H1 (cell line): ENCODE data around the gene OR5D13. TPM values are rescaled to one million over a fixed set of nuclear protein-coding genes. Genes with fewer than 3 reads are reported as not detected.

Source experiments
- CTCF ChIA-PET: fragments of 300-600 bp; sonication (Branson Sonifier 250); formaldehyde crosslinking; loops from one replicate; lab custom pipeline; 2021; ENCODE audit not compliant: partially characterized antibody; lab: Charles Lee
- POLR2A ChIA-PET: fragments of 300-600 bp; sonication (Branson Sonifier 250); formaldehyde crosslinking; loops from one replicate; lab custom pipeline; 2021; ENCODE audit warnings: inconsistent platforms; ENCODE audit not compliant: partially characterized antibody; lab: Charles Lee
- DNase-seq, 2 experiments: peaks; one replicate each; pipeline versions ENCODE4 v3.0.0 to v3.0.0-alpha.2; 2010 to 2022; ENCODE audit warnings: low spot score in 2 of 2, low read depth in 1 of 2, mixed read lengths in 1 of 2
- FAIRE-seq: peaks from 2 replicates; lab custom pipeline; 2011; peaks lifted over from hg19 to GRCh38; lab: Jason Lieb, UNC
- H2AFZ ChIP-seq: 2 replicates; pipeline ENCODE4 v1.8.1; 2012; ENCODE audit warnings: low read length, inconsistent platforms
- H2AK5ac ChIP-seq: 2 replicates; pipeline ENCODE4 v1.6.1; 2013; ENCODE audit warnings: low read depth, low read length
- H2BK120ac ChIP-seq: replicated peaks from 2 replicates; pipeline ENCODE3; 2013; ENCODE audit warnings: low read depth, low read length, inconsistent platforms
- H2BK12ac ChIP-seq: 2 replicates; pipeline ENCODE4 v1.6.1; 2013; ENCODE audit warnings: low read depth, low read length
- H2BK15ac ChIP-seq: 2 replicates; pipeline ENCODE4 v1.6.1; 2013; ENCODE audit warnings: low read length
- H2BK20ac ChIP-seq: 2 replicates; pipeline ENCODE4 v1.6.1; 2013; ENCODE audit warnings: low read length
- H2BK5ac ChIP-seq: 2 replicates; pipeline ENCODE4 v1.6.1; 2013; ENCODE audit warnings: low read depth, low read length
- H3K14ac ChIP-seq: 2 replicates; pipeline ENCODE4 v1.6.1; 2013; ENCODE audit warnings: inconsistent platforms; ENCODE audit not compliant: insufficient read length
- H3K18ac ChIP-seq: 2 replicates; pipeline ENCODE4 v1.6.1; 2013; ENCODE audit warnings: low read length; ENCODE audit errors: extremely low read depth
- H3K23ac ChIP-seq: 2 replicates; pipeline ENCODE4 v1.6.1; 2013; ENCODE audit warnings: inconsistent platforms; ENCODE audit not compliant: insufficient read length
- H3K23me2 ChIP-seq: 2 replicates; pipeline ENCODE4 v1.6.1; 2013; ENCODE audit warnings: low read depth, low read length
- H3K27ac ChIP-seq: 2 replicates; pipeline ENCODE4 v1.6.1; 2011; ENCODE audit warnings: low read depth, low read length, inconsistent platforms
- H3K27me3 ChIP-seq, 4 experiments: replicated peaks in 1 of 4; 1 replicate in 1 of 4; 2 replicates in 3 of 4; pipeline versions ENCODE4 v1.6.1 to v1.8.1; 2011 to 2013; ENCODE audit warnings: low read length in 3 of 4, mild to moderate bottlenecking in 3 of 4, inconsistent platforms in 2 of 4, mixed read lengths in 2 of 4, moderate library complexity in 1 of 4; ENCODE audit not compliant: control insufficient read depth in 3 of 4, insufficient read depth in 3 of 4; ENCODE audit errors: extremely low read depth in 1 of 4
- H3K36me3 ChIP-seq, 4 experiments: 2 replicates each; pipeline versions ENCODE4 v1.6.1 to v1.8.1; 2011 to 2013; ENCODE audit warnings: mild to moderate bottlenecking in 4 of 4, low read length in 3 of 4, moderate library complexity in 2 of 4, control low read depth in 1 of 4, inconsistent platforms in 1 of 4; ENCODE audit not compliant: insufficient read depth in 4 of 4, control insufficient read depth in 2 of 4
- H3K4ac ChIP-seq: replicated peaks from 2 replicates; pipeline ENCODE3; 2013; ENCODE audit warnings: low read length, low read depth, mixed read lengths, inconsistent platforms; ENCODE audit not compliant: insufficient read length
- H3K4me1 ChIP-seq, 4 experiments: replicated peaks in 1 of 4; 1 replicate in 1 of 4; 2 replicates in 3 of 4; pipeline versions ENCODE4 v1.6.1 to v1.8.1; 2011 to 2013; ENCODE audit warnings: low read length in 3 of 4, inconsistent platforms in 2 of 4, mixed read lengths in 1 of 4; ENCODE audit not compliant: insufficient read depth in 4 of 4, control insufficient read depth in 3 of 4
- H3K4me2 ChIP-seq, 2 experiments: 2 replicates each; pipeline versions ENCODE4 v1.6.1 to v1.8.1; 2011 to 2013; ENCODE audit warnings: low read depth in 2 of 2, low read length in 2 of 2, control low read depth in 1 of 2, inconsistent platforms in 1 of 2, mild to moderate bottlenecking in 1 of 2; ENCODE audit not compliant: insufficient read depth in 1 of 2
- H3K4me3 ChIP-seq, 4 experiments: fragments of 200-600, 300-600 bp in 1 of 4; sonication (generic), shearing (Covaris generic), sonication (Bioruptor Twin) in 1 of 4; 2 replicates each; pipeline versions ENCODE4 v1.5.1 to v1.8.1; 2011 to 2016; ENCODE audit warnings: low read length in 4 of 4, low read depth in 3 of 4, control low read depth in 2 of 4, inconsistent platforms in 2 of 4, mild to moderate bottlenecking in 2 of 4, mixed read lengths in 1 of 4, moderate library complexity in 1 of 4; ENCODE audit not compliant: insufficient read depth in 2 of 4; ENCODE audit errors: extremely low read depth in 1 of 4
- H3K56ac ChIP-seq: replicated peaks from 2 replicates; pipeline ENCODE3; 2013; ENCODE audit warnings: low read depth, mild to moderate bottlenecking, mixed read lengths, low read length, inconsistent platforms; ENCODE audit not compliant: insufficient read length
- H3K79me1 ChIP-seq: 2 replicates; pipeline ENCODE4 v1.6.1; 2013; ENCODE audit warnings: low read depth, low read length, control low read depth
- H3K79me2 ChIP-seq, 2 experiments: 2 replicates each; pipeline versions ENCODE4 v1.6.1 to v1.8.1; 2012 to 2013; ENCODE audit warnings: low read length in 2 of 2, mild to moderate bottlenecking in 2 of 2, inconsistent platforms in 1 of 2; ENCODE audit not compliant: insufficient read depth in 2 of 2, control insufficient read depth in 1 of 2
- H3K9ac ChIP-seq, 4 experiments: replicated peaks in 1 of 4; 1 replicate in 1 of 4; 2 replicates in 3 of 4; pipeline versions ENCODE4 v1.6.1 to v1.8.1; 2011 to 2013; ENCODE audit warnings: low read depth in 3 of 4, low read length in 3 of 4, control low read depth in 2 of 4, mild to moderate bottlenecking in 2 of 4, moderate library complexity in 2 of 4, inconsistent platforms in 1 of 4; ENCODE audit errors: extremely low read depth in 1 of 4
- H3K9me3 ChIP-seq, 2 experiments: 2 replicates each; pipeline versions ENCODE4 v1.6.1 to v1.8.1; 2012 to 2013; ENCODE audit warnings: mild to moderate bottlenecking in 2 of 2, moderate library complexity in 2 of 2, control low read depth in 1 of 2, inconsistent platforms in 1 of 2, low read depth in 1 of 2, low read length in 1 of 2, mixed read lengths in 1 of 2; ENCODE audit not compliant: insufficient read depth in 2 of 2
- H4K20me1 ChIP-seq, 2 experiments: replicated peaks in 1 of 2; 2 replicates each; pipeline versions ENCODE3 to v1.8.1; 2011 to 2013; ENCODE audit warnings: inconsistent platforms in 2 of 2, low read length in 2 of 2, mild to moderate bottlenecking in 1 of 2; ENCODE audit not compliant: insufficient read depth in 2 of 2, control insufficient read depth in 1 of 2
- H4K5ac ChIP-seq: 2 replicates; pipeline ENCODE4 v1.6.1; 2013; ENCODE audit warnings: low read length, low read depth, mixed read lengths, inconsistent platforms; ENCODE audit not compliant: insufficient read length
- H4K8ac ChIP-seq: 2 replicates; pipeline ENCODE4 v1.8.0; 2013; ENCODE audit warnings: mild to moderate bottlenecking, moderate library complexity, low read length, inconsistent platforms; ENCODE audit not compliant: insufficient read depth; ENCODE audit errors: extremely low read depth
- H4K91ac ChIP-seq: replicated peaks from 2 replicates; pipeline ENCODE3; 2013; ENCODE audit warnings: low read length, mixed read lengths, inconsistent platforms; ENCODE audit not compliant: insufficient read length
- BRCA1 ChIP-seq: IDR thresholded peaks from 2 replicates; pipeline ENCODE4 v1.6.1; 2012; ENCODE audit warnings: low read depth, low read length, improper control_type of control experiment
- EP300 ChIP-seq, 2 experiments: IDR thresholded peaks; 1 replicate in 1 of 2; 2 replicates in 1 of 2; pipeline ENCODE4 v1.6.1; 2011 to 2012; ENCODE audit warnings: low read depth in 2 of 2, low read length in 2 of 2, mild to moderate bottlenecking in 2 of 2, borderline replicate concordance in 1 of 2, inconsistent platforms in 1 of 2, moderate library complexity in 1 of 2
- KDM4A ChIP-seq: IDR thresholded peaks from one replicate; pipeline ENCODE4 v1.7.1; 2012; ENCODE audit warnings: low read depth, mild to moderate bottlenecking, moderate library complexity, low read length, inconsistent platforms; ENCODE audit not compliant: severe bottlenecking
- NRF1 ChIP-seq: IDR thresholded peaks from 2 replicates; pipeline ENCODE4 v1.6.1; 2011; ENCODE audit warnings: mild to moderate bottlenecking, low read depth, low read length, improper control_type of control experiment
- SIX5 ChIP-seq: IDR thresholded peaks from 2 replicates; pipeline ENCODE4 v1.6.1; 2011; ENCODE audit warnings: mild to moderate bottlenecking, low read depth, low read length
- SP4 ChIP-seq: IDR thresholded peaks from 2 replicates; pipeline ENCODE4 v1.6.1; 2012; ENCODE audit warnings: low read length, inconsistent platforms
- SUZ12 ChIP-seq: fragments of 200-600 bp; sonication (generic); IDR thresholded peaks from 2 replicates; pipeline ENCODE4 v1.6.1; 2012; ENCODE audit warnings: mild to moderate bottlenecking, inconsistent platforms, low read length, moderate library complexity, mixed read lengths
- WGBS, 2 experiments: shearing (Covaris generic) in 1 of 2; methylation state at CpG; one replicate each; pipeline versions ENCODE4 v1.1.6 to v1.1.7; 2013 to 2015; ENCODE audit warnings: low lambda C conversion rate in 2 of 2, mixed read lengths in 2 of 2, inconsistent platforms in 1 of 2, low coverage in 1 of 2, missing lambda C conversion rate in 1 of 2; ENCODE audit not compliant: insufficient replicate concordance in 2 of 2, insufficient coverage in 1 of 2, insufficient read length in 1 of 2; ENCODE audit errors: extremely low coverage in 1 of 2, missing lambda C conversion rate in 1 of 2; 5-methylcytosine and 5-hydroxymethylcytosine counted together
- polyA plus RNA-seq, 7 experiments: library from polyadenylated mRNA; depleted of rRNA in 3 of 7; stranded (reverse) in 5 of 7; unstranded in 2 of 7; fragments of >200 nt in 5 of 7; fragments of 200-250 nt in 2 of 7; gene quantifications; 1 replicate in 5 of 7; 2 replicates in 1 of 7; 4 replicates in 1 of 7; pipeline versions ENCODE4 v1.2.1 to v1.2.3, GENCODE V29; 2011 to 2013; ENCODE audit warnings: missing spikeins in 2 of 7, mixed read lengths in 2 of 7
- total RNA-seq: library from RNA; stranded (reverse); fragmentation: NEBNext Ultra II Directional; extraction: Animal tissue kit (Norgen Biotek cat#: 25700); gene quantifications from 2 replicates; pipeline ENCODE4 v1.2.1, GENCODE V29; 2021

Gene OR5D13
- total and polyA plus RNA-seq, 2 of the 8 experiments (the other 6 are each of a cell fraction or from before 2014, with no cell fraction given) = not detected

DNA sequence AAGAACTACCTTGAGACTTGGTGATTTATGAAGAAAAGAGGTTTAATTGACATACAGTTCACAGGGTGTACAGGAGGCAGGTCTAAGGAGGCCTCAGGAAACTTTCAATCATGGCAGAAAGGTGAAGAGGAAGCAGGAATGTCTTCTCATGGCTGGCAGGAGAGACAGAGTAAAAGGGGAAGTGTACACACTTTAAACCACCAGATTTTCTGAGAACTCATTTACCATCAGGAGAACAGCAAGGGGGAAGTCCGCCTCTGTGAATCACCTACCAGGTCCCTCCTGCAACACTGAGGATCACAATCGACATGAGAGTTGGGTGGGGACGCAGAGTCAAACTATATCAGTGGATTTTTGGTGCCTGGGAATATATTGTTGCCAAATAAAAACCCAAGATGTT lies 40.3 kb upstream of the OR5D13 start:
- Histone ChIP-seq H2AK5ac (no peak overlapping the region), H3K79me1 (no peaks in the 10 kb centered on the region), H3K18ac (no peak overlapping the region), H3K4me1 (no peaks in the 10 kb centered on the region), H3K23ac (no peak overlapping the region), H3K36me3 (no peaks in the 10 kb centered on the region), H4K8ac (no peak overlapping the region), H2BK120ac (no peak overlapping the region), H4K20me1 (no peaks in the 10 kb centered on the region), H3K14ac (no peak overlapping the region), H2BK15ac (no peak overlapping the region), H3K4me3 (no peak overlapping the region), H3K9me3 (peaks cover 61 to 68% of the 10 kb centered on the region in 2 experiments), H3K4ac (no peak overlapping the region), H2BK20ac (no peak overlapping the region), H3K27me3 (no peaks in the 10 kb centered on the region), H2BK12ac (no peak overlapping the region), H3K27ac (no peak overlapping the region), H3K23me2 (no peaks in the 10 kb centered on the region), H3K79me2 (no peaks in the 10 kb centered on the region), H4K91ac (no peak overlapping the region), H3K56ac (no peak overlapping the region), H3K9ac (no peak overlapping the region), H3K4me2 (no peak overlapping the region), H2BK5ac (no peak overlapping the region), H2AFZ (no peak overlapping the region), H4K5ac (no peak overlapping the region)
- WGBS, 2 experiments = 78% methylated on average over 3 of the region's 3 CpGs; no CpG with 5 or more reads in 1 of the 2 experiments
- CTCF ChIA-PET = no interaction called here
- FAIRE-seq (no peak), DNase-seq (no peak)
- POLR2A ChIA-PET = no interaction called here
- no peak for TF ChIP-seq KDM4A
- TF ChIP-seq BRCA1 = no peak
- TF ChIP-seq SIX5 = no peak
- no peak for TF ChIP-seq SP4
- TF ChIP-seq NRF1 = no peak
- TF ChIP-seq EP300 (IDR thresholded peaks at IDR 0.05; ENCODE audit: borderline replicate concordance in 1 of 2, low read depth in 2 of 2, low read length in 2 of 2) = no peak
- no peak for TF ChIP-seq SUZ12
